Omental fat pad (tissue), 4 donors: ENCODE results near the gene EP300. TPM values are rescaled to one million over a fixed set of nuclear protein-coding genes. Genes with fewer than 3 reads are reported as not detected.

Source experiments
- ATAC-seq: fragments of 150-250 bp; one replicate; pipeline ENCODE4 v1.9.1; 2016; ENCODE audit warnings: mild to moderate bottlenecking, moderate library complexity; ENCODE audit not compliant: low FRiP score
- DNase-seq: peaks from one replicate; pipeline ENCODE4 v3.0.0-alpha.2; 2019; ENCODE audit warnings: low spot score
- total RNA-seq, 4 donors: library from RNA; depleted of rRNA; stranded (reverse); fragments of >200 nt; gene quantifications; one replicate each; pipeline ENCODE4 v1.1.0, GENCODE V29; 2016
- TF ChIP-seq, protein P1 (sequence below), 3 donors: fragments of 450-650 bp; IDR thresholded peaks; one replicate each; pipeline ENCODE4 v1.5.1; 2016 to 2017; ENCODE audit warnings: antibody characterized with exemption in 3 of 3, mild to moderate bottlenecking in 3 of 3, moderate library complexity in 2 of 3

The EP300 gene
- total RNA-seq, 4 donors from 2014 or later: 49.6 to 68.3 (median 58.7) TPM

DNA sequence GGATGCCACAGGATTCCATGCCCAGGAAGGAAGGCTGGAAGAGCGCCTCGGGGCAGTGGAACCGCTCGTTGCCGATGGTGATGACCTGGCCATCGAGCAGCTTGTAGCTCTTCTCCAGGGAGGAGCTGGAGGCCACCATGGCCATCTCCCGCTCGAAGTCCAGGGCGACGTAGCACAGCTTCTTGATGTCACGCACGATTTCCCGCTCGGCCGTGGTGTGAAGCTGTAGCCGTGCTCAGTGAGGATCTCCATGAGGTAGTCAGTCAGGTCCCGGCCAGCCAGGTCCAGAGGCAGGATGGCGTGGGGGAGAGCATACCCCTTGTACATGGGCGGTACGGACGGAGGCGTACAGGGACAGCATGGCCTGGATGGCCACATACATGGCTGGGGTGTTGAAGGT lies 17.9 kb upstream of the EP300 start:
- ATAC-seq (no peak), DNase-seq (no peak)
- TF ChIP-seq, protein P1, sequence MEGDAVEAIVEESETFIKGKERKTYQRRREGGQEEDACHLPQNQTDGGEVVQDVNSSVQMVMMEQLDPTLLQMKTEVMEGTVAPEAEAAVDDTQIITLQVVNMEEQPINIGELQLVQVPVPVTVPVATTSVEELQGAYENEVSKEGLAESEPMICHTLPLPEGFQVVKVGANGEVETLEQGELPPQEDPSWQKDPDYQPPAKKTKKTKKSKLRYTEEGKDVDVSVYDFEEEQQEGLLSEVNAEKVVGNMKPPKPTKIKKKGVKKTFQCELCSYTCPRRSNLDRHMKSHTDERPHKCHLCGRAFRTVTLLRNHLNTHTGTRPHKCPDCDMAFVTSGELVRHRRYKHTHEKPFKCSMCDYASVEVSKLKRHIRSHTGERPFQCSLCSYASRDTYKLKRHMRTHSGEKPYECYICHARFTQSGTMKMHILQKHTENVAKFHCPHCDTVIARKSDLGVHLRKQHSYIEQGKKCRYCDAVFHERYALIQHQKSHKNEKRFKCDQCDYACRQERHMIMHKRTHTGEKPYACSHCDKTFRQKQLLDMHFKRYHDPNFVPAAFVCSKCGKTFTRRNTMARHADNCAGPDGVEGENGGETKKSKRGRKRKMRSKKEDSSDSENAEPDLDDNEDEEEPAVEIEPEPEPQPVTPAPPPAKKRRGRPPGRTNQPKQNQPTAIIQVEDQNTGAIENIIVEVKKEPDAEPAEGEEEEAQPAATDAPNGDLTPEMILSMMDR (IDR thresholded peaks at IDR 0.05): no peak

DNA sequence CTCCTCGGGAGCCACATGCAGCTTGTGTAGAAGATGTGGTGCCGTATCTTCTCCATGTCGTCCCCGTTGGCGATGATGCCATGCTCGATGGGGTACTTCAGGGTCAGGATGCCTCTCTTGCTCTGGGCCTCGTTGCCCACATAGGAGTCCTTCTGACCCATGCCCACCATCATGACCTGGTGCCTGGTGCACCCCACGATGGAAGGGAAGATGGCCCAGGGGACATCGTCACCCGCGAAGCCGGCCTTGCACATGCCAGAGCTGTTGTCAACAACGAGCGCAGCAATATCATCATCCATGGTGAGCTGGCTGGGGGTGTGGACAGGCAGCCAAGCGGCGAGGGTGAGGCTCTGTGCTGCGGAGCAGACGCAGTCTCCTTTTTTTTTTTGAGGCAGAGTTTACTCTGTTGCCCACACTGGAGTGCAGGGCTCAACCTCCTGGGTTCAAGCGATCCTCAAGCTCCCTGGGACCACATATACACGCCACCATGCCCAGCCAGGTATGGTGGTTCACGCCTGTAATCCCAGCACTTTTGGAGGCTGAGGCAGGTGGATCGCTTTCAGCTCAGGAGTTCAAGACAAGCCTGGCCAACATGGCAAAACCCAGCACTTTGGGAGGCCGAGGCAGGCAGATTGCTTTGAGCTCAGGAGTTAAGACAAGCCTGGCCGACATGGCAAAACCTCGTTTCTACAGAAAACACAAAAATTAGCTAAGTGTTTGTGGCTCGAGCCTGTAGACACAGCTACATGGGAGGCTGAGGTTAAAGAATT lies 17.3 kb upstream of the EP300 start:
- DNase-seq (no peak), ATAC-seq (no peak)
- TF ChIP-seq, protein P1 (IDR thresholded peaks at IDR 0.05): no peak

DNA sequence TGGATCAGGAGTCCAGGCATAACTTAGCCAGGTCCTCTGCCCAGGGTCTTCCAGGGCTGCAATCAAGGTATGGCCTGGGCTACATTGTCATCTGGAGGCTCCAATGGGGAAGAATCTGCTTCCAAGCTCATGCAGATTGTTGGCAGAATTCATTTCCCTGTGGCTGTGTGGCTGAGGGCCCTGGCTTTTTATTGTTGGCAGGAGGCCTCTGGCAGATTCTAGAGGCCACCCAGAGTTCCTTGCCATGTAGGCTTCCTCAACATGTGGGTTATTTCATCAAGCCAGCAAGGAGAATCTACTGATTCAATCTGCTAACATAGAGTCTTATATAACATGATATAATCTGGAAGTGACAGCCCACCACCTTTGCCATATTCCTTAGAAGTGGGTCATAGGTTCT lies 16.4 kb upstream of the EP300 start:
- no peak for ATAC-seq
- TF ChIP-seq, protein P1 (IDR thresholded peaks at IDR 0.05): no peak
- no peak for DNase-seq

DNA sequence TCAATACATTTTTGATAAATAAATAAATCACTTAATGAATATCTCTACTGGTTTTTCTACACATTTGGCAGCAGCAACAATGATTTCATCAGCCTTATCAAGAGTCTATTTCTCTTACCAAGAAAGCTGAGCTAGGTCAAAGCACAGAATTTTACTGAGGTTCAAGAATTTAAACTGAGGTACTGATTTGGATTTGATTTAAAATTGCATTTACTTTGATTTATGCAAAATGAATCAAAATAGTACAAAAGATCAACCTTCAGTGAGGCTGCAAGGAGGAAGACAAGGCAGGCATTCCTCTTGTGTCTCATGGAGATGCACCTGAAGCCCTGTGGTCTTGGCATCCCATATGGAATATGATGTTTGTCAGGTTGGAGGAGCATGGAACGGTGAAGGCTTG lies 15.5 kb upstream of the EP300 start:
- ATAC-seq: no peak
- DNase-seq: no peak

DNA sequence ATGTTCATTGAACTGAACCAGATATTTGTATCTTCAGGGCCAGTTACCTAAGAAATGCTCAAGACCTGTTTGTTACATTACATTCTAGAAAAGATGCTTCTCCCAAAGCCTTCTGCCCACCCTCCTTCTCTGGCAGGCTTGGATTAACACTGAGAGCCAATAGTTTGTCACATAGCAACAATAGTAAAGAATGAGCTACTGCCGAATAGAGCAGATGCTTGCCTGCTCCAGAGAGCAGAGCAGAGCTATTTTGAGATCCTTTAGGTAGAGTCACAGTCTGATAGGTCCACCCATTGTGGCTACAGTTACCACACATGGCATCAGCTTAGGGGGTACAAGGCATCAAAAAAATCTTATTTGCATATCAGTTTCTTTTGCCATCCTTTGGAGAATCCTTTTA lies 13.5 kb upstream of the EP300 start:
- DNase-seq (no peak), ATAC-seq (no peak)
- TF ChIP-seq, protein P1 (IDR thresholded peaks at IDR 0.05): no peak

More for the DNA sequence above, 15.5 kb upstream of the EP300 start:
- TF ChIP-seq, protein P1 (IDR thresholded peaks at IDR 0.05): no peak

DNA sequence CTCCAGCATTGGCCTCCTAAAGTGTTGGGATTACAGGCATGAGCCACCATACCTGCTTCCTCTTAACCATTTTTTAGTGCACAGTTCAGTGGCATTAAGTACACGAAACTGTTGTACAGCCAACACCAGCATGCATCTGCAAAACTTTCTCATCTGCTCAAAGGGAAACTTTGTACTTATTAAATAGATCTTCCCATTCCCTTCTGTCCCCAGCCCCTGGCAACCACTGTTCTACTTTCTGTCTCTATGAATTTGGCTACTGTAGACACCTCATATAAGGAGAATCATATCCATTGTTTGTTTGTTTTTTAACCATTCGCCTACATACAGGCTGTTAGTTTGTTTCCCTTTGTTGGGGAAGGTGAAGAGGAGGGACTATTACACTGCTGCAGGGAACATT lies 6.5 kb upstream of the EP300 start:
- TF ChIP-seq, protein P1 (IDR thresholded peaks at IDR 0.05): no peak
- DNase-seq (no peak), ATAC-seq (no peak)
